Sigmoid colon (tissue), 7 donors: ENCODE data around the gene EIF2S1. TPM values are rescaled to one million over a fixed set of nuclear protein-coding genes. Genes with fewer than 3 reads are reported as not detected.

Experiments used
- DNase-seq: peaks from one replicate; pipeline ENCODE4 v3.0.0-alpha.2; 2019
- H3K27ac ChIP-seq, 4 donors: fragments of 200-600 bp; sonication (generic); one replicate each; pipeline ENCODE4 v1.5.1; 2016 to 2019; ENCODE audit warnings: mild to moderate bottlenecking in 1 of 4
- H3K27me3 ChIP-seq, 3 donors: fragments of 200-600 bp; sonication (generic); one replicate each; pipeline ENCODE4 v1.5.1; 2019; ENCODE audit warnings: mild to moderate bottlenecking in 1 of 3
- H3K36me3 ChIP-seq, 4 donors: fragments of 200-600 bp; sonication (generic); one replicate each; pipeline ENCODE4 v1.5.1; 2016 to 2019
- H3K4me1 ChIP-seq, 4 donors: fragments of 200-600 bp; sonication (generic); one replicate each; pipeline ENCODE4 v1.5.1; 2017 to 2019
- H3K4me3 ChIP-seq, 4 donors: fragments of 200-600 bp; sonication (generic); one replicate each; pipeline ENCODE4 v1.5.1; 2017 to 2019; ENCODE audit warnings: mild to moderate bottlenecking in 2 of 4, moderate library complexity in 1 of 4
- H3K9me3 ChIP-seq, 4 donors: fragments of 200-600 bp in 3 of 4; sonication (generic) in 3 of 4; one replicate each; pipeline versions ENCODE4 v1.5.1 to v1.6.1; 2013 to 2019
- EP300 ChIP-seq, 4 donors: sonication (generic); formaldehyde crosslinking; IDR thresholded peaks; one replicate each; pipeline ENCODE4 v1.6.1; 2017; ENCODE audit warnings: antibody characterized with exemption in 4 of 4
- POLR2A ChIP-seq, 2 donors: fragments of 450-650 bp; IDR thresholded peaks; one replicate each; pipeline ENCODE4 v1.6.1; 2016; ENCODE audit warnings: antibody characterized with exemption in 2 of 2, mild to moderate bottlenecking in 2 of 2, moderate library complexity in 2 of 2
- POLR2AphosphoS5 ChIP-seq, 4 donors: sonication (generic); formaldehyde crosslinking; IDR thresholded peaks; one replicate each; pipeline ENCODE4 v1.6.1; 2017; ENCODE audit warnings: antibody characterized with exemption in 4 of 4
- WGBS, 2 donors: extraction: QIAGEN DNeasy Blood & Tissue Kit; methylation state at CpG; one replicate each; pipeline ENCODE4 v1.1.7; 2013; 5-methylcytosine and 5-hydroxymethylcytosine counted together
- intact Hi-C: fragments of 100-400 bp; cut with DNase I; formaldehyde crosslinking; loops from one replicate; pipeline ENCODE4 v1.15.1; 2023
- polyA plus RNA-seq, 3 donors: library from polyadenylated mRNA; stranded (reverse); fragments of 200-250 nt; gene quantifications; one replicate each; pipeline ENCODE4 v1.2.3, GENCODE V29; 2013
- total RNA-seq, 4 donors: library from RNA; depleted of rRNA; stranded (reverse); fragments of >200 nt; gene quantifications; one replicate each; pipeline ENCODE4 v1.1.0, GENCODE V29; 2016
- TF ChIP-seq, protein P1 (sequence below), 4 experiments: fragments of 450-650 bp in 3 of 4; fragments of 200-600 bp in 1 of 4; IDR thresholded peaks; one replicate each; pipeline ENCODE4 v1.5.1; 2016 to 2019; ENCODE audit warnings: antibody characterized with exemption in 4 of 4, mild to moderate bottlenecking in 3 of 4, moderate library complexity in 2 of 4
- donor health status: healthy with polysubstance abuse.
- donor health status: Bipolar disorder and iron deficiency.
- donor health status: healthy.

The EIF2S1 gene
- total and polyA plus RNA-seq, 7 donors = 31.3 to 131 (median 104) TPM

DNA sequence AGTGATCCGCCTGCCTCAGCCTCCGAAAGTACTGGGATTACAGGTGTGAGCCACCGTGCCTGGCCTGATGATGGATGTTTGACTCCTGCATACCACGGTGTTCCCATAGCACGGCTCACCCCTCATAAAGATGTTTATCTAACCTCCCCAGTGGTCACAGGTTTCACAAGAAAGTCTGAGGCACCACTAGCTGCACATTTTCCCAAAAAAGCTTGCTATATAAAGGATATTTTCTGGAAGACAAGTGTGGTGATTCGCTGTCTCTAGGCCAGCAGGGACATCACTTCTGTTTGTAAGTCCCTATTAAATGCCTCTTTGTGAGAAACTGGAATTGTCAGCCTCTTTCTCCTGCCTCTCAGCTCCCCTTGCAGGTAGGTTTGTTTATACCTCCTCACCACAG is 33.6 kb downstream of the EIF2S1 start:
- H3K27me3 ChIP-seq = no peaks in the 10 kb centered on the region
- DNase-seq = no peak
- no peaks in the 10 kb centered on the region for H3K9me3 ChIP-seq
- 65% methylated on average over 6 of the region's 6 CpGs for WGBS, 2 donors
- intact Hi-C loops = no loop called here
- no peaks in the 10 kb centered on the region for H3K36me3 ChIP-seq
- TF ChIP-seq, protein P1, sequence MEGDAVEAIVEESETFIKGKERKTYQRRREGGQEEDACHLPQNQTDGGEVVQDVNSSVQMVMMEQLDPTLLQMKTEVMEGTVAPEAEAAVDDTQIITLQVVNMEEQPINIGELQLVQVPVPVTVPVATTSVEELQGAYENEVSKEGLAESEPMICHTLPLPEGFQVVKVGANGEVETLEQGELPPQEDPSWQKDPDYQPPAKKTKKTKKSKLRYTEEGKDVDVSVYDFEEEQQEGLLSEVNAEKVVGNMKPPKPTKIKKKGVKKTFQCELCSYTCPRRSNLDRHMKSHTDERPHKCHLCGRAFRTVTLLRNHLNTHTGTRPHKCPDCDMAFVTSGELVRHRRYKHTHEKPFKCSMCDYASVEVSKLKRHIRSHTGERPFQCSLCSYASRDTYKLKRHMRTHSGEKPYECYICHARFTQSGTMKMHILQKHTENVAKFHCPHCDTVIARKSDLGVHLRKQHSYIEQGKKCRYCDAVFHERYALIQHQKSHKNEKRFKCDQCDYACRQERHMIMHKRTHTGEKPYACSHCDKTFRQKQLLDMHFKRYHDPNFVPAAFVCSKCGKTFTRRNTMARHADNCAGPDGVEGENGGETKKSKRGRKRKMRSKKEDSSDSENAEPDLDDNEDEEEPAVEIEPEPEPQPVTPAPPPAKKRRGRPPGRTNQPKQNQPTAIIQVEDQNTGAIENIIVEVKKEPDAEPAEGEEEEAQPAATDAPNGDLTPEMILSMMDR (IDR thresholded peaks at IDR 0.05) = no peak
- TF ChIP-seq POLR2A (IDR thresholded peaks at IDR 0.05) = no peak
- no peak for TF ChIP-seq POLR2AphosphoS5 (IDR thresholded peaks at IDR 0.05)
- no peak for TF ChIP-seq EP300 (IDR thresholded peaks at IDR 0.05)
- H3K27ac ChIP-seq = no peak overlapping the region
- no peak overlapping the region for H3K4me3 ChIP-seq
- no peaks in the 10 kb centered on the region for H3K4me1 ChIP-seq

DNA sequence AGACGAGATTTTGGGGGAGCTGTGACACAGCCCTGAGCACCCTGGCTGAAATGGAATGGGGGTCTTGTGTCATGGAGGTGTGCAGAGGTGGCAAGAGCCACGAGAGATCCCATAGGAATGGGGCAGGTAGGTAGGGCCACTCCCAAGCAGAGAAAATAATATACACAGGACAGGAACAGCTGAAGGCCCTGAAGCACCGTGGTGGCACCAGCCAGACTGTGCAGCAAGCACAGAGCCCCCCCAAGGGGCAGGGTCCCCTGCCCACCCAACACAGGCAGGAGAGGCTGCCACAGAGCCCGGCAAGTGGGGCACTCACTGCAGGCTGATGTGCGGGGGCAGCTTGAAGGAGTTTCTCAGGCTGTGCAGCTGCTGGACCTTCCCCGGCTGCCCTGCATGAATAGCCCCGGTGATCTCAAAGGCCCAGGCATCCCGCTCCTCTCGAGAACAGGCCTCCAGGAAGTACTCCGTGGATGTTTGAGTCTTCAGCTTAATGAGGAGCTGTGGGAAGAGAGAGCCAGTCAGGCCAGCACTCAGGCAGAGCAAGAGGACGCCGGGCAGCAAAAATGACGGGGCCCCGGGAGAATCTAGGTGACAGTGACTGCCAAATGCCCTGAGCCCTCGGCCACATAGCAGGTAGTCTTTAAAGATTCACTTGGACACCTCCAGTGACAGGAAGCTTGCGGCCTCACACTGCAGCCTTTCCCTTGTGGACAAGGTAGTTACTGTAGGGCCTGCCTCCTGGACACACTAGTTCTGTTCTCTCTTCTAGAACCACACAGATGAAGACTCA is 35.2 kb downstream of the EIF2S1 start:
- Histone ChIP-seq H3K9me3 (no peaks in the 10 kb centered on the region), H3K36me3 (no peaks in the 10 kb centered on the region), H3K4me3 (no peak overlapping the region), H3K4me1 (no peaks in the 10 kb centered on the region), H3K27me3 (no peaks in the 10 kb centered on the region), H3K27ac (no peak overlapping the region)
- TF ChIP-seq POLR2AphosphoS5 (IDR thresholded peaks at IDR 0.05) (no peak), POLR2A (IDR thresholded peaks at IDR 0.05) (no peak), EP300 (IDR thresholded peaks at IDR 0.05) (no peak)
- TF ChIP-seq, protein P1 (IDR thresholded peaks at IDR 0.05) = no peak
- intact Hi-C loops = no loop called here
- 84 to 86% methylated on average over 16 of the region's 16 CpGs for WGBS, 2 donors
- no peak for DNase-seq

DNA sequence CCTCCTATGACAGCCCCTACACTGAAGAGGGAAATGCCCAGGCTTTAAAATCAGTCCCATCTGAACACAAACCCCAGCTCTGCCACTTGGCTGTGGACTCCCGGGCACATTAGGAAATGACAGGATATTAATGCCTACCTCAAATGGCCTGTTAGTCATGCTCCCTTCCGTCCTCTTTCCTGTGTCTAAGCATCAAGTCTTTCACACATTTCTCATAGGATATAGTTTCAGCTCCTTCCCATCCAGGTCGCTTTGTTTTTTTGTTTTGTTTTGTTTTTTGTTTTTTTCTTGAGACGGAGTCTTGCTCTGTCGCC is 35.7 kb downstream of the EIF2S1 start:
- Histone ChIP-seq H3K4me1 (no peaks in the 10 kb centered on the region), H3K27ac (no peak overlapping the region), H3K9me3 (no peaks in the 10 kb centered on the region), H3K36me3 (no peaks in the 10 kb centered on the region), H3K4me3 (no peak overlapping the region), H3K27me3 (no peaks in the 10 kb centered on the region)
- intact Hi-C loops = no loop called here
- DNase-seq = no peak
- WGBS, 2 donors = 92% methylated on average over 5 of the region's 5 CpGs
- no peak for TF ChIP-seq POLR2AphosphoS5 (IDR thresholded peaks at IDR 0.05)
- TF ChIP-seq EP300 (IDR thresholded peaks at IDR 0.05) = no peak
- TF ChIP-seq POLR2A (IDR thresholded peaks at IDR 0.05) = no peak
- TF ChIP-seq, protein P1 (IDR thresholded peaks at IDR 0.05) = no peak

DNA sequence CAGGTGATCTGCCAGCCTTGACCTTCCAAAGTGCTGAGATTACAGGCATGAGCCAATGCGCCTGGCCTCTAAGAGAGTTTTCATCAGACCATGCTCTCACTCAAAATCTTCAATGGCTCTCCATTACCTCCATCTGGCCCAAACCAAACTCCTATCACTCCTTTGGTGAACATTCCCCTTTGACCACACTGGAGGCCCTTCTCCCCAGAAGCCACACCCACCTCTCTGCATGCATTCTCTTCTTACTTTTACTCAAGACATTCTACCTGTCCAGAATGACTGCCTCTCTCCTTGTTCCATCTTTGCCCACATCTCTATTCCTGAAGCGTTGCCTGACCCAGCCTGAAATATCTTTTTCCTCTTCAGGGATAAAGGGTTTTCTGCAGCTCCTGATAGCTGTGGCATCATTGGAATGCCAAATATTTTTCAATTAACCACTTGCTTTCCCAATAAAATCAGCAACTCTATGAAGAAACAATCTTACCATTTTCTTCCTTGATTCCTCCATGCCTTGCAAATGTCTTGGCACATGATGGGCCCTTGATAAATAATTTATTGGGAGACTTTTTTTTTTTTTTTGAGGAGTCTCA is 36.3 kb downstream of the EIF2S1 start:
- Histone ChIP-seq H3K4me3 (no peak overlapping the region), H3K4me1 (no peaks in the 10 kb centered on the region), H3K27me3 (no peaks in the 10 kb centered on the region), H3K36me3 (no peaks in the 10 kb centered on the region), H3K27ac (no peak overlapping the region), H3K9me3 (no peaks in the 10 kb centered on the region)
- DNase-seq = no peak
- WGBS, 2 donors = 86 to 94% methylated on average over 2 of the region's 2 CpGs
- TF ChIP-seq, protein P1 (IDR thresholded peaks at IDR 0.05) = no peak
- TF ChIP-seq EP300 (IDR thresholded peaks at IDR 0.05) (no peak), POLR2AphosphoS5 (IDR thresholded peaks at IDR 0.05) (no peak), POLR2A (IDR thresholded peaks at IDR 0.05) (no peak)
- intact Hi-C loops = no loop called here
